Activated CD8-positive, alpha-beta T cell treated with anti-CD3 and anti-CD28 coated beads for 36 hours (primary cell): ENCODE results near the gene DCST1. TPM values are rescaled to one million over a fixed set of nuclear protein-coding genes. Genes with fewer than 3 reads are reported as not detected.
"Not testable (repeated sequence)": the region's sequence is repeated elsewhere in the genome, so short reads cannot be mapped to it uniquely, and the experiment has no call there.

Source experiments
- ATAC-seq: fragments of 200-7000 bp; cut with Tn5 transposase; one replicate; pipeline ENCODE4 v1.10.0; 2021; ENCODE audit warnings: mild to moderate bottlenecking, moderate library complexity
- CTCF ChIA-PET: fragments of 350-600 bp; sonication (Branson Sonifier 250); formaldehyde crosslinking; loops from one replicate; lab custom pipeline; 2021; ENCODE audit warnings: antibody characterized with exemption; lab: Charles Lee
- POLR2A ChIA-PET: fragments of 350-600 bp; sonication (Branson Sonifier 250); formaldehyde crosslinking; loops from one replicate; lab custom pipeline; 2021; ENCODE audit warnings: antibody characterized with exemption; lab: Charles Lee
- DNase-seq: peaks from one replicate; pipeline ENCODE4 v3.0.0-alpha.2; 2020
- H3K27ac Mint-ChIP-seq: one replicate; pipeline ENCODE4 v1.8.0; 2021; ENCODE audit warnings: mild to moderate bottlenecking, mixed read lengths
- H3K27me3 Mint-ChIP-seq: one replicate; pipeline ENCODE4 v1.8.0; 2021; ENCODE audit warnings: mixed read lengths
- H3K36me3 Mint-ChIP-seq: one replicate; pipeline ENCODE4 v1.8.0; 2021; ENCODE audit warnings: low read depth, mixed read lengths
- H3K4me1 Mint-ChIP-seq: one replicate; pipeline ENCODE4 v1.8.0; 2021; ENCODE audit warnings: low read depth, mixed read lengths
- H3K4me3 Mint-ChIP-seq: one replicate; pipeline ENCODE4 v1.8.0; 2021; ENCODE audit warnings: mild to moderate bottlenecking, moderate library complexity, mixed read lengths
- H3K9me3 Mint-ChIP-seq: one replicate; pipeline ENCODE4 v1.8.0; 2021; ENCODE audit warnings: mixed read lengths
- CTCF ChIP-seq: fragments of 200-600 bp; IDR thresholded peaks from one replicate; pipeline ENCODE4 v1.8.0; 2022; ENCODE audit warnings: antibody characterized with exemption, mild to moderate bottlenecking
- intact Hi-C: fragments of 100-400 bp; cut with micrococcal nuclease; formaldehyde crosslinking; loops from one replicate; pipeline ENCODE4 v1.10.0; 2022
- total RNA-seq, 2 experiments: library from RNA; stranded (reverse); gene quantifications; one replicate each; pipeline ENCODE4 v1.2.3, GENCODE V29; 2021

Gene DCST1
- not detected for total RNA-seq

GRCh38 chr1:155033524-155033923 lies at the start of gene DCST1, which contains the start of gene DCST2:
DCST1 (plus strand) TSS chr1:155033824; CDS start chr1:155034037, 213 bp downstream.
DCST2 (minus strand) TSS chr1:155033781; CDS start chr1:155033701, 80 bp downstream.
- POLR2A ChIA-PET: no interaction called here
- no peak for ATAC-seq
- Mint-ChIP-seq H3K27me3 (peaks cover 5% of the 10 kb centered on the region), H3K36me3 (no peaks in the 10 kb centered on the region), H3K4me1 (no peaks in the 10 kb centered on the region), H3K9me3 (no peaks in the 10 kb centered on the region), H3K27ac (no peak within 1 kb of the TSS), H3K4me3 (no peak within 1 kb of the TSS)
- no peak for TF ChIP-seq CTCF
- DNase-seq: no peak
- CTCF ChIA-PET: interaction anchor here (1.1 to 1.7 kb wide), 2 partner anchors 26 to 52 kb away, joined by 3 to 6 read pairs; no protein-coding TSS in a partner anchor
- intact Hi-C loops: no loop called here

GRCh38 chr1:154986736-154987135 lies 46.9 kb upstream of the DCST1 start:
- H3K27ac Mint-ChIP-seq, ATAC-seq, intact Hi-C loops, H3K4me3 Mint-ChIP-seq, H3K27me3 Mint-ChIP-seq, DNase-seq, H3K9me3 Mint-ChIP-seq: not testable (repeated sequence)
- POLR2A ChIA-PET: interaction anchor here (2.0 to 2.3 kb wide), 2 partner anchors 12 to 13 kb away, joined by 8 to 9 read pairs; partner anchors contain the start of gene CKS1B
- H3K4me1 Mint-ChIP-seq: peaks cover 19% of the 10 kb centered on the region
- H3K36me3 Mint-ChIP-seq: peaks cover 28% of the 10 kb centered on the region
- CTCF ChIA-PET: interaction anchor here (2.1 to 13.2 kb wide), 3 partner anchors 11 to 30 kb away, joined by 7 to 108 read pairs (median 16); partner anchors contain the start of gene PYGO2

GRCh38 chr1:154987326-154987725 lies 46.3 kb upstream of the DCST1 start:
- CTCF ChIA-PET: interaction anchor here (1.2 to 13.2 kb wide), 6 partner anchors 11 to 74 kb away, joined by 3 to 108 read pairs (median 6); partner anchors contain the start of gene PYGO2
- POLR2A ChIA-PET: interaction anchor here (0.7 to 2.3 kb wide), 5 partner anchors 8 to 61 kb away, joined by 3 to 9 read pairs (median 4); partner anchors contain the start of gene CKS1B

GRCh38 chr1:154988058-154988954 lies 45.3 kb upstream of the DCST1 start:
- no peak overlapping the region for H3K4me3 Mint-ChIP-seq
- DNase-seq (no peak), ATAC-seq (no peak)
- peaks cover 25% of the 10 kb centered on the region for H3K36me3 Mint-ChIP-seq
- TF ChIP-seq CTCF: no peak
- no peaks in the 10 kb centered on the region for H3K9me3 Mint-ChIP-seq
- H3K4me1 Mint-ChIP-seq: peaks cover 19% of the 10 kb centered on the region
- ChIA-PET CTCF (interaction anchor here (1.2 to 13.2 kb wide), 6 partner anchors 10 to 73 kb away, joined by 3 to 108 read pairs (median 6); partner anchors contain the start of gene PYGO2), POLR2A (interaction anchor here (0.7 to 2.3 kb wide), 5 partner anchors 8 to 60 kb away, joined by 3 to 9 read pairs (median 4); partner anchors contain the start of gene CKS1B)
- no peak overlapping the region for H3K27ac Mint-ChIP-seq
- intact Hi-C loops: no loop called here
- no peaks in the 10 kb centered on the region for H3K27me3 Mint-ChIP-seq

More at GRCh38 chr1:154987326-154987725, 46.3 kb upstream of the DCST1 start:
- H3K27me3 Mint-ChIP-seq: no peaks in the 10 kb centered on the region
- no peak overlapping the region for H3K27ac Mint-ChIP-seq
- H3K36me3 Mint-ChIP-seq: peaks cover 27% of the 10 kb centered on the region
- H3K4me1 Mint-ChIP-seq: peaks cover 19% of the 10 kb centered on the region
- no peak overlapping the region for H3K4me3 Mint-ChIP-seq
- intact Hi-C loops: no loop called here
- no peak for TF ChIP-seq CTCF
- ATAC-seq (no peak), DNase-seq (no peak)
- no peaks in the 10 kb centered on the region for H3K9me3 Mint-ChIP-seq

- no peaks in the 10 kb centered on the region for H3K27me3 Mint-ChIP-seq
- ChIA-PET CTCF (interaction anchor here (2.1 to 13.2 kb wide), 3 partner anchors 9 to 27 kb away, joined by 6 to 108 read pairs (median 16); no protein-coding TSS in a partner anchor), POLR2A (interaction anchor here (1.0 kb wide), 1 partner anchor 10 kb away, joined by 4 read pairs; no protein-coding TSS in a partner anchor)
- H3K4me1 Mint-ChIP-seq: peaks cover 17% of the 10 kb centered on the region
- peak overlapping the region; percentile 4 for H3K27ac Mint-ChIP-seq
- H3K36me3 Mint-ChIP-seq: peaks cover 25% of the 10 kb centered on the region
- no peak for ATAC-seq
- H3K9me3 Mint-ChIP-seq: no peaks in the 10 kb centered on the region
- no peak overlapping the region for H3K4me3 Mint-ChIP-seq
- DNase-seq: no peak
- TF ChIP-seq CTCF: no peak
- intact Hi-C loops: no loop called here
These were observed 44.3 kb upstream of the DCST1 start for GRCh38 chr1:154989195-154989860.
